Measurements from ENCODE around the gene CMIP. TPM values are rescaled to one million over a fixed set of nuclear protein-coding genes. Genes with fewer than 3 reads are reported as not detected.

CMIP gene
- polyA plus RNA-seq, 1 donor from 2014 or later = 15.1 TPM

DNA sequence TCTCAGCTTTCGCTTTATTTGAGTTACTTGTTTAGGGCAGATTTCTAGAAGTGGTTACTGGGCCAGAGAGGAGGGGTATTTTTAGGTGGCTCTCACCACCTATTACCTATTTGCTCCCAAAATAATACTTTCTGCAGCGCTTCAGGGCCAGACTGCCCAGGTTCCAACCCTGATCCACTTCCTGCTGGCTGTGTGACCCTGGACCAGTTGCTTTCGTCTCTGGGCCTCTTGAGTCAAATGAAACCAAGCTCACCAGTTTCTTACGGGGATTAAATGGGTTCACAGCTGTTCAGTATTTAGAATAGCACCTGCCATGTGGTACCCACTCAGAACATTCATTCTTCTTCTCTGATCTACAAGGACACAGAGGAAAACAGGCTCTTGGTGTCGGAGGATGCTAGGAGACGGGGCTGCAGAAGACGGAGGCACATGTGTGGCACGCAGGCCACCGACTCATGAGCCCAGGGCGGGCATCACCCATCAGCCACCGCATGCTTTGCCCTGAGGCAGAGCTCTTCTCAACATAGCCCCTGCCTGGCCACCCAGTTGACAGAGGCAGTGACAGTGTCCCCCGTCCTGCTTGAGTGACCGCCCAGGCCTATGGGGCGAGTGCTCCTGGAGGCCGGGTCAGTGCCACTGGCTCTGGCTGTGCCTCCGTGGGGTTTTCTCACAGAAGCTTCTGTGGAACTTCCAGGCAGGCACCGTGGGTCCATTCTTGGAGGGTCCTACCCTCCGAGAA, 185.5 kb downstream of the CMIP start:
- H3K27me3 ChIP-seq (ENCODE audit: insufficient read depth, low read depth, low read length) = no peaks in the 10 kb centered on the region
- no peaks in the 10 kb centered on the region for H3F3A ChIP-seq (ENCODE audit: insufficient read depth, low read length, poor library complexity, severe bottlenecking)
- H3K9me3 ChIP-seq (ENCODE audit: low read length) = no peaks in the 10 kb centered on the region
- no peak overlapping the region for H3K9ac ChIP-seq (ENCODE audit: low read length)
- no peak overlapping the region for H3K27ac ChIP-seq (ENCODE audit: low read length)
- no peak overlapping the region for H3K4me2 ChIP-seq (ENCODE audit: low read length)
- no peaks in the 10 kb centered on the region for H4K20me1 ChIP-seq (ENCODE audit: insufficient read depth)
- no peaks in the 10 kb centered on the region for H3K36me3 ChIP-seq (ENCODE audit: insufficient read depth, low read length)
- no peak overlapping the region for H2AFZ ChIP-seq (ENCODE audit: low read depth, low read length)
- TF ChIP-seq EP300 (conservative IDR thresholded peaks at IDR 0.05; ENCODE audit: poor library complexity, severe bottlenecking) (no peak), MXI1 (conservative IDR thresholded peaks at IDR 0.05; ENCODE audit: poor library complexity, severe bottlenecking) (no peak), POLR2AphosphoS5 (IDR thresholded peaks at IDR 0.05) (no peak), REST (IDR thresholded peaks at IDR 0.05; ENCODE audit: borderline replicate concordance) (no peak), RAD21 (conservative IDR thresholded peaks at IDR 0.05) (no peak), SMC3 (conservative IDR thresholded peaks at IDR 0.05; ENCODE audit: poor library complexity) (no peak), EZH2 (IDR thresholded peaks at IDR 0.05; ENCODE audit: borderline replicate concordance, insufficient read depth, low read length, poor library complexity, severe bottlenecking) (no peak), TAF1 (IDR thresholded peaks at IDR 0.05; ENCODE audit: low read depth) (no peak)
- TF ChIP-seq, protein P1, sequence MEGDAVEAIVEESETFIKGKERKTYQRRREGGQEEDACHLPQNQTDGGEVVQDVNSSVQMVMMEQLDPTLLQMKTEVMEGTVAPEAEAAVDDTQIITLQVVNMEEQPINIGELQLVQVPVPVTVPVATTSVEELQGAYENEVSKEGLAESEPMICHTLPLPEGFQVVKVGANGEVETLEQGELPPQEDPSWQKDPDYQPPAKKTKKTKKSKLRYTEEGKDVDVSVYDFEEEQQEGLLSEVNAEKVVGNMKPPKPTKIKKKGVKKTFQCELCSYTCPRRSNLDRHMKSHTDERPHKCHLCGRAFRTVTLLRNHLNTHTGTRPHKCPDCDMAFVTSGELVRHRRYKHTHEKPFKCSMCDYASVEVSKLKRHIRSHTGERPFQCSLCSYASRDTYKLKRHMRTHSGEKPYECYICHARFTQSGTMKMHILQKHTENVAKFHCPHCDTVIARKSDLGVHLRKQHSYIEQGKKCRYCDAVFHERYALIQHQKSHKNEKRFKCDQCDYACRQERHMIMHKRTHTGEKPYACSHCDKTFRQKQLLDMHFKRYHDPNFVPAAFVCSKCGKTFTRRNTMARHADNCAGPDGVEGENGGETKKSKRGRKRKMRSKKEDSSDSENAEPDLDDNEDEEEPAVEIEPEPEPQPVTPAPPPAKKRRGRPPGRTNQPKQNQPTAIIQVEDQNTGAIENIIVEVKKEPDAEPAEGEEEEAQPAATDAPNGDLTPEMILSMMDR (IDR thresholded peaks at IDR 0.05; ENCODE audit: poor library complexity, severe bottlenecking) = no peak
- H3K79me2 ChIP-seq (replicated peaks; ENCODE audit: insufficient read depth, low read length) = no peaks in the 10 kb centered on the region
- H3K9me2 ChIP-seq (ENCODE audit: insufficient read depth, low read length) = no peaks in the 10 kb centered on the region
- no peak overlapping the region for H3K4me3 ChIP-seq (ENCODE audit: low read length)

DNA sequence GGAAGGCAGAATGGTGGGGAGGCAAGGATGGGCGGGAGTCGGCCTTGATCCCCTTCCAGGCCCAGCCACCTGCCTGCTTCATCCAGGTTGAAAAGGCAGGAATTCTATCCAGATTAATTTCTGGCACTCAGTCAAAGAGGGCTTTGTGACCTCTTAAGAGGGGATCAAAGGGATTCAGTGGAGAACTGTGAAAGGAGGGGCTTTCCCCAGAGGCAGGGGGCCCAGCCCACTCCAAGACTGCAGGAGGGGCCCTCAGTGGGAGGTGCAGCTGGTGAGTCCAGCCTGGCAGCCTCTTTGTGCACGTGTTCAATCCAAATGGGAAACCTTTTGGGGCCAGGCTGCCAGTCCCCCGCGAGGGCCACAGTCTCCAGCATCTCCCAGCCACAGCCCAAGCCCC, 186.0 kb downstream of the CMIP start:
- Histone ChIP-seq H4K20me1 (ENCODE audit: insufficient read depth) (no peaks in the 10 kb centered on the region), H3K4me2 (ENCODE audit: low read length) (no peak overlapping the region), H2AFZ (ENCODE audit: low read depth, low read length) (no peak overlapping the region), H3K9me2 (ENCODE audit: insufficient read depth, low read length) (no peaks in the 10 kb centered on the region), H3K79me2 (replicated peaks; ENCODE audit: insufficient read depth, low read length) (no peaks in the 10 kb centered on the region), H3K36me3 (ENCODE audit: insufficient read depth, low read length) (no peaks in the 10 kb centered on the region), H3K9me3 (ENCODE audit: low read length) (no peaks in the 10 kb centered on the region), H3K9ac (ENCODE audit: low read length) (no peak overlapping the region), H3K27ac (ENCODE audit: low read length) (no peak overlapping the region), H3K4me3 (ENCODE audit: low read length) (no peak overlapping the region), H3F3A (ENCODE audit: insufficient read depth, low read length, poor library complexity, severe bottlenecking) (no peaks in the 10 kb centered on the region), H3K27me3 (ENCODE audit: insufficient read depth, low read depth, low read length) (no peaks in the 10 kb centered on the region)
- TF ChIP-seq, protein P1 (IDR thresholded peaks at IDR 0.05; ENCODE audit: poor library complexity, severe bottlenecking) = no peak
- TF ChIP-seq MXI1 (conservative IDR thresholded peaks at IDR 0.05; ENCODE audit: poor library complexity, severe bottlenecking) (no peak), SMC3 (conservative IDR thresholded peaks at IDR 0.05; ENCODE audit: poor library complexity) (no peak), EZH2 (IDR thresholded peaks at IDR 0.05; ENCODE audit: borderline replicate concordance, insufficient read depth, low read length, poor library complexity, severe bottlenecking) (no peak), EP300 (conservative IDR thresholded peaks at IDR 0.05; ENCODE audit: poor library complexity, severe bottlenecking) (no peak), REST (IDR thresholded peaks at IDR 0.05; ENCODE audit: borderline replicate concordance) (no peak), POLR2AphosphoS5 (IDR thresholded peaks at IDR 0.05) (no peak), TAF1 (IDR thresholded peaks at IDR 0.05; ENCODE audit: low read depth) (no peak), RAD21 (conservative IDR thresholded peaks at IDR 0.05) (no peak)
